Camera-type eye (tissue), 1 donor: ENCODE results near the gene PSMD14. TPM values are rescaled to one million over a fixed set of nuclear protein-coding genes. Genes with fewer than 3 reads are reported as not detected.

ENCODE experiments used
- total RNA-seq: library from RNA; depleted of rRNA; stranded (reverse); fragments of >200 nt; gene quantifications from one replicate; pipeline ENCODE4 v1.2.3, GENCODE V29; 2014

Gene PSMD14
- 60.3 TPM for total RNA-seq

GRCh38 chr2:161308178-161308955 is at the start of gene PSMD14:
Gene PSMD14 (plus strand): TSS chr2:161308425. CDS start chr2:161318826, 10,401 bp downstream.

GRCh38 chr2:161415987-161416707 is 107.9 kb downstream of the PSMD14 start, which contains the start of gene TBR1:
Gene TBR1 (plus strand): TSS chr2:161416297. CDS start chr2:161416411, 114 bp downstream.

Other genes with a start within 250 kb of the PSMD14 start
- 95.9 TPM for gene TANK, start 148.0 kb upstream of the PSMD14 start, total RNA-seq
- 1.7 TPM for gene TBR1, start 107.9 kb downstream of the PSMD14 start, total RNA-seq